ENCODE results near the gene FEN1.

GRCh38 chr11:61793083-61793828 lies 545 bp downstream of the FEN1 start:
- no peak for TF ChIP-seq CTCF (IDR thresholded peaks at IDR 0.05; ENCODE audit: low read depth, low read length, poor library complexity, severe bottlenecking)
- TF ChIP-seq EZH2phosphoT487 (IDR thresholded peaks at IDR 0.05; ENCODE audit: borderline replicate concordance, low read length) = no peak
